Measurements from ENCODE around the gene ZNF407.
A peak's percentile ranks its signal among the peaks of the same experiment; 100 is the strongest.

The ZNF407 gene

GRCh38 chr18:74652392-74652988, 54.8 kb downstream of the ZNF407 start:
- no peak for TF ChIP-seq EZH2phosphoT487 (IDR thresholded peaks at IDR 0.05; ENCODE audit: low read length)
- TF ChIP-seq EZH2 (optimal IDR thresholded peaks at IDR 0.05; ENCODE audit: low read depth, low read length) = no peak
- peak; percentile 56 for TF ChIP-seq CTCF (IDR thresholded peaks at IDR 0.05; ENCODE audit: low read length)
- DNase-seq = peak; percentile 50
- Histone ChIP-seq H3K9me3 (replicated peaks; ENCODE audit: insufficient read depth, low read length) (no peaks in the 10 kb centered on the region), H3F3A (ENCODE audit: insufficient read depth, low read length) (no peaks in the 10 kb centered on the region), H3K9ac (ENCODE audit: low read length) (no peak overlapping the region), H3K27ac (ENCODE audit: low read length) (no peak overlapping the region), H3K4me3 (ENCODE audit: low read length) (no peak overlapping the region), H3K4me1 (ENCODE audit: low read length) (no peaks in the 10 kb centered on the region), H3K27me3 (replicated peaks; ENCODE audit: insufficient read depth, low read length) (no peaks in the 10 kb centered on the region), H4K20me1 (ENCODE audit: insufficient read depth, low read length) (no peaks in the 10 kb centered on the region), H2AFZ (ENCODE audit: low read length) (no peak overlapping the region), H3K79me2 (ENCODE audit: low read length) (no peaks in the 10 kb centered on the region), H3K4me2 (ENCODE audit: low read depth, low read length) (no peak overlapping the region), H3K36me3 (replicated peaks; ENCODE audit: insufficient read depth, low read length) (no peaks in the 10 kb centered on the region), H3K9me2 (replicated peaks; ENCODE audit: insufficient read depth, low read length) (no peaks in the 10 kb centered on the region)

- Histone ChIP-seq H3K4me3 (ENCODE audit: low read length) (no peak overlapping the region), H4K20me1 (ENCODE audit: insufficient read depth, low read length) (no peaks in the 10 kb centered on the region), H2AFZ (ENCODE audit: low read length) (no peak overlapping the region), H3K4me2 (ENCODE audit: low read depth, low read length) (no peak overlapping the region), H3K4me1 (ENCODE audit: low read length) (no peaks in the 10 kb centered on the region), H3K79me2 (ENCODE audit: low read length) (no peaks in the 10 kb centered on the region), H3K36me3 (replicated peaks; ENCODE audit: insufficient read depth, low read length) (no peaks in the 10 kb centered on the region), H3K27ac (ENCODE audit: low read length) (no peak overlapping the region), H3F3A (ENCODE audit: insufficient read depth, low read length) (no peaks in the 10 kb centered on the region), H3K9me3 (replicated peaks; ENCODE audit: insufficient read depth, low read length) (no peaks in the 10 kb centered on the region), H3K9ac (ENCODE audit: low read length) (no peak overlapping the region), H3K27me3 (replicated peaks; ENCODE audit: insufficient read depth, low read length) (no peaks in the 10 kb centered on the region), H3K9me2 (replicated peaks; ENCODE audit: insufficient read depth, low read length) (no peaks in the 10 kb centered on the region)
- no peak for DNase-seq
- TF ChIP-seq EZH2phosphoT487 (IDR thresholded peaks at IDR 0.05; ENCODE audit: low read length) = no peak
- TF ChIP-seq CTCF (IDR thresholded peaks at IDR 0.05; ENCODE audit: low read length) = no peak
- TF ChIP-seq EZH2 (optimal IDR thresholded peaks at IDR 0.05; ENCODE audit: low read depth, low read length) = no peak
These were observed 57.0 kb downstream of the ZNF407 start for GRCh38 chr18:74654638-74655037.

GRCh38 chr18:74661008-74661407, 63.3 kb downstream of the ZNF407 start:
- Histone ChIP-seq H3K27ac (ENCODE audit: low read length) (no peak overlapping the region), H3K9ac (ENCODE audit: low read length) (no peak overlapping the region), H3K36me3 (replicated peaks; ENCODE audit: insufficient read depth, low read length) (no peaks in the 10 kb centered on the region), H4K20me1 (ENCODE audit: insufficient read depth, low read length) (no peaks in the 10 kb centered on the region), H3K27me3 (replicated peaks; ENCODE audit: insufficient read depth, low read length) (no peaks in the 10 kb centered on the region), H2AFZ (ENCODE audit: low read length) (no peak overlapping the region), H3K9me2 (replicated peaks; ENCODE audit: insufficient read depth, low read length) (no peaks in the 10 kb centered on the region), H3K4me2 (ENCODE audit: low read depth, low read length) (no peak overlapping the region), H3K79me2 (ENCODE audit: low read length) (no peaks in the 10 kb centered on the region), H3F3A (ENCODE audit: insufficient read depth, low read length) (no peaks in the 10 kb centered on the region), H3K4me1 (ENCODE audit: low read length) (no peaks in the 10 kb centered on the region), H3K9me3 (replicated peaks; ENCODE audit: insufficient read depth, low read length) (no peaks in the 10 kb centered on the region), H3K4me3 (ENCODE audit: low read length) (no peak overlapping the region)
- TF ChIP-seq EZH2 (optimal IDR thresholded peaks at IDR 0.05; ENCODE audit: low read depth, low read length) = no peak
- no peak for TF ChIP-seq EZH2phosphoT487 (IDR thresholded peaks at IDR 0.05; ENCODE audit: low read length)
- no peak for TF ChIP-seq CTCF (IDR thresholded peaks at IDR 0.05; ENCODE audit: low read length)
- DNase-seq = no peak

Data from MM.1S (cell line).